ENCODE data around the gene PTPRT. TPM values are rescaled to one million over a fixed set of nuclear protein-coding genes. Genes with fewer than 3 reads are reported as not detected.

The PTPRT gene
- polyA plus RNA-seq, 1 of the 3 experiments (the other 2 are of a cell fraction), result not detected

- Histone ChIP-seq H3K9me2 (no peaks in the 10 kb centered on the region), H3K9me3 (no peaks in the 10 kb centered on the region), H3K4me2 (no peak overlapping the region), H3F3A (replicated peaks; ENCODE audit: insufficient read depth) (no peaks in the 10 kb centered on the region), H3K4me1 (ENCODE audit: control insufficient read depth in 1 of 2, insufficient read depth in 2 of 2, low read depth in 1 of 2, low read length in 1 of 2) (no peaks in the 10 kb centered on the region), H3K79me2 (ENCODE audit: insufficient read depth) (no peaks in the 10 kb centered on the region), H3K4me3 (ENCODE audit: low read depth in 2 of 2, low read length in 1 of 2) (no peak overlapping the region), H3K27ac (ENCODE audit: low read depth in 2 of 2, low read length in 1 of 2) (no peak overlapping the region), H2AFZ (ENCODE audit: low read depth) (no peak overlapping the region), H3K27me3 (ENCODE audit: insufficient read depth) (no peaks in the 10 kb centered on the region), H3K36me3 (replicated peaks in 1 of 2; ENCODE audit: control insufficient read depth in 1 of 2, insufficient read depth in 2 of 2, low read length in 1 of 2) (no peaks in the 10 kb centered on the region), H3K9ac (no peak overlapping the region), H4K20me1 (ENCODE audit: insufficient read depth) (no peaks in the 10 kb centered on the region)
- POLR2A ChIA-PET, result no interaction called here
- TF ChIP-seq FOXJ3 (CRISPR knock-in tag; IDR thresholded peaks at IDR 0.05) (no peak), GATA2 (CRISPR knock-in tag; IDR thresholded peaks at IDR 0.05) (no peak), FOXM1 (IDR thresholded peaks at IDR 0.05; ENCODE audit: low read depth) (no peak), EP300 (IDR thresholded peaks at IDR 0.05; ENCODE audit: borderline replicate concordance in 1 of 2, low read depth in 1 of 2, low read length in 1 of 2) (no peak), CHD2 (IDR thresholded peaks at IDR 0.05; ENCODE audit: low read length, partially characterized antibody) (no peak), NRF1 (IDR thresholded peaks at IDR 0.05; ENCODE audit: low read depth, low read length) (no peak), ZBTB33 (IDR thresholded peaks at IDR 0.05; ENCODE audit: borderline replicate concordance, low read depth) (no peak), PBX3 (IDR thresholded peaks at IDR 0.05) (no peak), REST (IDR thresholded peaks at IDR 0.05; ENCODE audit: low read depth, low read length) (no peak), EZH2phosphoT487 (IDR thresholded peaks at IDR 0.05; ENCODE audit: borderline replicate concordance, low read depth) (no peak), RXRA (IDR thresholded peaks at IDR 0.05; ENCODE audit: borderline replicate concordance, low read depth) (no peak), SMC3 (IDR thresholded peaks at IDR 0.05; ENCODE audit: low read depth, low read length) (no peak), FOSL2 (IDR thresholded peaks at IDR 0.05; ENCODE audit: borderline replicate concordance, low read depth) (no peak), YY1 (IDR thresholded peaks at IDR 0.05; ENCODE audit: low read depth) (no peak), ELF1 (IDR thresholded peaks at IDR 0.05) (no peak), USF1 (IDR thresholded peaks at IDR 0.05; ENCODE audit: borderline replicate concordance, low read depth) (no peak), CTCF (IDR thresholded peaks at IDR 0.05) (no peak), SIN3A (IDR thresholded peaks at IDR 0.05; ENCODE audit: borderline replicate concordance, low read depth, low read length) (no peak), JUND (IDR thresholded peaks at IDR 0.05) (no peak)
- DNase-seq, result no peak
- WGBS (ENCODE audit: low lambda C conversion rate), result 11% methylated on average over 2 of the region's 2 CpGs
- CTCF ChIA-PET, result no interaction called here
Observed at GRCh38 chr20:42572320-42573016, 617.2 kb downstream of the PTPRT start.

Data from SK-N-SH (cell line).